ENCODE measurements around the gene KCP.

The KCP gene

DNA sequence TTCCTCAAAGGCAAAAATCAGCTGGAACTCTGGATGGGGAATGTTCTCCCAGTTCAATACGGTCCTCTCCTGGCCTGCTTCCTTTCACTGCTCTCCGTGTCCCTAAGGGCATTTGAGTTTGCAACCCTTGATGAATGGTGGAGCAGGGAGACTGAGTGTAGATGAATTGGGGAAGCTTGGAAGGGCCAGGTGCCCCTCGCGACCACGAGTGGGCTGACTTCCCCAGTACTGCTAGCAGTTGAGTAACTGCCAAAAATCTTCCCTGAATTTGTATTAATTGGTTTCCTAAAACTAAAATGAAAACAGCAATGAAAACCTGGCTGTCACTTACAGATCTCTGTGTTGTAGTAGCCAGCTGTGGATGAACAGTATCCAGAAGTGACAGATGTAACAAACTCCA lies 40.8 kb upstream of the KCP start:
- no peak overlapping the region for H3K4me3 ChIP-seq (ENCODE audit: low read depth, low read length)
- peak; percentile 55 for DNase-seq (ENCODE audit: low read depth)
- TF ChIP-seq, protein P1, sequence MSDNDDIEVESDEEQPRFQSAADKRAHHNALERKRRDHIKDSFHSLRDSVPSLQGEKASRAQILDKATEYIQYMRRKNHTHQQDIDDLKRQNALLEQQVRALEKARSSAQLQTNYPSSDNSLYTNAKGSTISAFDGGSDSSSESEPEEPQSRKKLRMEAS (IDR thresholded peaks at IDR 0.05; ENCODE audit: low read depth, low read length): no peak
- TF ChIP-seq POLR2A (IDR thresholded peaks at IDR 0.05; ENCODE audit: extremely low read depth, insufficient read length): no peak
- TF ChIP-seq, protein P2, sequence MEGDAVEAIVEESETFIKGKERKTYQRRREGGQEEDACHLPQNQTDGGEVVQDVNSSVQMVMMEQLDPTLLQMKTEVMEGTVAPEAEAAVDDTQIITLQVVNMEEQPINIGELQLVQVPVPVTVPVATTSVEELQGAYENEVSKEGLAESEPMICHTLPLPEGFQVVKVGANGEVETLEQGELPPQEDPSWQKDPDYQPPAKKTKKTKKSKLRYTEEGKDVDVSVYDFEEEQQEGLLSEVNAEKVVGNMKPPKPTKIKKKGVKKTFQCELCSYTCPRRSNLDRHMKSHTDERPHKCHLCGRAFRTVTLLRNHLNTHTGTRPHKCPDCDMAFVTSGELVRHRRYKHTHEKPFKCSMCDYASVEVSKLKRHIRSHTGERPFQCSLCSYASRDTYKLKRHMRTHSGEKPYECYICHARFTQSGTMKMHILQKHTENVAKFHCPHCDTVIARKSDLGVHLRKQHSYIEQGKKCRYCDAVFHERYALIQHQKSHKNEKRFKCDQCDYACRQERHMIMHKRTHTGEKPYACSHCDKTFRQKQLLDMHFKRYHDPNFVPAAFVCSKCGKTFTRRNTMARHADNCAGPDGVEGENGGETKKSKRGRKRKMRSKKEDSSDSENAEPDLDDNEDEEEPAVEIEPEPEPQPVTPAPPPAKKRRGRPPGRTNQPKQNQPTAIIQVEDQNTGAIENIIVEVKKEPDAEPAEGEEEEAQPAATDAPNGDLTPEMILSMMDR (IDR thresholded peaks at IDR 0.05; ENCODE audit: low read depth, low read length): no peak
- TF ChIP-seq MYC (IDR thresholded peaks at IDR 0.05; ENCODE audit: low read depth, low read length): no peak

DNA sequence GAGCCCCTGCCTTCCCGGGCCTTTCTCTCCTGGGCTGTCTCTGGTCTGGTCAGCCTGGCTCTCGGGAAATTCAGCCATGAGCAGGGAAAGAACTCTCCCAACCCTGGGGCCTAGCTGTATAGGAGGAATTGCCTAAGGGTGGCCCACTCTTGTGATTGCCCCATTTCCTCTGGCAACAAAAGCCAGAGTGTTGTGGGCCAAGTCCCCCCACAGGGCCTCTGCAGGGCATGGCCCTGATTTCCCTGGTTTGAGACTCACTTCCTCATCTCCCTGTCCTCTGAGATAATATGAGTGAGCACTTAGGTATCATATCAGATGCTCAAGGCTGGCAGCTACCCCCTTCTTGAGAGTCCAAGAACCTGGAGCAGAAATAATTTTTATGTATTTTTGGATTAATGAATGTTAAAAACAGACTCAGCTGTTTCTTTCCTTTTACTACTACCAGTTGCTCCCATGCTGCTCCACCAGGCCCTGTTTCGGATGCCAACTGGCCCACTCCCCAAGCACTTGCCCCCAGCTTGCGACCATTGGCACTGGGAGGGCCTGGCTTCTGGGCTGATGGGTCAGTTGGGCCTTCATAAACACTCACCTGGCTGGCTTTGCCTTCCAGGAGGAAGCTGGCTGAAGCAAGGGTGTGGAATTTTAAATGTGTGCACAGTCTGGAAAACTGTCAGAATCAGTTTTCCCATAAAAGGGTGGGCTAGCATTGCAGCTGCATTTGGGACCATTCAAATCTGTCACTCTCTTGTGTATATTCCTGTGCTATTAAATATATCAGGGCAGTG lies 38.7 kb upstream of the KCP start:
- H3K4me3 ChIP-seq (ENCODE audit: low read depth, low read length): no peak overlapping the region
- peak; percentile 96 for DNase-seq (ENCODE audit: low read depth)
- TF ChIP-seq POLR2A (IDR thresholded peaks at IDR 0.05; ENCODE audit: extremely low read depth, insufficient read length) (no peak), MYC (IDR thresholded peaks at IDR 0.05; ENCODE audit: low read depth, low read length) (peak; percentile 12; the same call in 1 of the 2 replicates)

DNA sequence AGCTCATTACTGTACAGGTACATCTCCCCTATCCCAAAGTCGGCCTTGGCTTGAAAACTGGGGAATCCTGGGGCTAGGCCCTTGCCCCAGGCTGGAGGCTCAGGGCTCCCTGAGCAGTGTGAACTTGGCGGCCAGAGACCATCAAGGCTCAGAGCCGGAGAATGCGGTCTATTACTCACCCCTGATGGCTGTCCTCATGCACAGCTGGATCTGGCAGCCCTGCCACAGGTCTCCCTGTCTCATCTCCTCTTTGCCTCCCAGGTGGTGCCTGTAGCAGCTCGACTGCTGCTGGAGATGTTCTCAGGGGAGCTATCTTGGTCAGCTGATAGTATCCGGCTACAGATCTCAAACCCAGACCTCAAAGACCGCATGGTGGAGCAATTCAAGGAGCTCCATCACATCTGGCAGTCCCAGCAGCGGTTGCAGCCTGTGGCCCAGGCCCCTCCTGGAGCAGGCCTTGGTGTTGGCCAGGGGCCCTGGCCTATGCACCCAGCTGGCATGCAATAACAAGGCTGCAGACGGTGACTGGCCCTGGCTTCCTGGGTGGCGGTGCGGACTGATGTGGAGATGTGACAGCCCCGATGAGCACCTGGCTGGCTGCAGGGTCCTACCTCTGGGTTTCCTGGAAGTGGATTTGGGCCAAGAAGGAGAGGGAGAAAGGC lies 37.9 kb upstream of the KCP start:
- TF ChIP-seq MYC (IDR thresholded peaks at IDR 0.05; ENCODE audit: low read depth, low read length): peak; percentile 87
- TF ChIP-seq, protein P2 (IDR thresholded peaks at IDR 0.05; ENCODE audit: low read depth, low read length): no peak
- TF ChIP-seq, protein P1 (IDR thresholded peaks at IDR 0.05; ENCODE audit: low read depth, low read length): peak; percentile 89
- no peak for TF ChIP-seq POLR2A (IDR thresholded peaks at IDR 0.05; ENCODE audit: extremely low read depth, insufficient read length)
- peak; percentile 100 for DNase-seq (ENCODE audit: low read depth)

DNA sequence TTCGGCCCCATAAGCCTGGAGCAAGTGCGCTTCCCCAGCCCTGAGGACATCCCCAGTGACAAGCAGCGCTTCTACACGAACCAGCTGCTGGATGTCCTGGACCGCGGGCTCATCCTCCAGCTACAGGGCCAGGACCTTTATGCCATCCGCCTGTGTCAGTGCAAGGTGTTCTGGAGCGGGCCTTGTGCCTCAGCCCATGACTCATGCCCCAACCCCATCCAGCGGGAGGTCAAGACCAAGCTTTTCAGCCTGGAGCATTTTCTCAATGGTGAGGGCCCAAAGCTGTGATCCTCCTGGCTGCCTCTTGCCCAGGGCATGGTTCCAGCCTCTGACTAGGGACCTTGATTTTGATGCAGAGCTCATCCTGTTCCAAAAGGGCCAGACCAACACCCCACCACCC lies 37.3 kb upstream of the KCP start:
- peak; percentile 63 for DNase-seq (ENCODE audit: low read depth)

More for the DNA sequence above, 37.9 kb upstream of the KCP start:
- H3K4me3 ChIP-seq (ENCODE audit: low read depth, low read length): no peak overlapping the region

DNA sequence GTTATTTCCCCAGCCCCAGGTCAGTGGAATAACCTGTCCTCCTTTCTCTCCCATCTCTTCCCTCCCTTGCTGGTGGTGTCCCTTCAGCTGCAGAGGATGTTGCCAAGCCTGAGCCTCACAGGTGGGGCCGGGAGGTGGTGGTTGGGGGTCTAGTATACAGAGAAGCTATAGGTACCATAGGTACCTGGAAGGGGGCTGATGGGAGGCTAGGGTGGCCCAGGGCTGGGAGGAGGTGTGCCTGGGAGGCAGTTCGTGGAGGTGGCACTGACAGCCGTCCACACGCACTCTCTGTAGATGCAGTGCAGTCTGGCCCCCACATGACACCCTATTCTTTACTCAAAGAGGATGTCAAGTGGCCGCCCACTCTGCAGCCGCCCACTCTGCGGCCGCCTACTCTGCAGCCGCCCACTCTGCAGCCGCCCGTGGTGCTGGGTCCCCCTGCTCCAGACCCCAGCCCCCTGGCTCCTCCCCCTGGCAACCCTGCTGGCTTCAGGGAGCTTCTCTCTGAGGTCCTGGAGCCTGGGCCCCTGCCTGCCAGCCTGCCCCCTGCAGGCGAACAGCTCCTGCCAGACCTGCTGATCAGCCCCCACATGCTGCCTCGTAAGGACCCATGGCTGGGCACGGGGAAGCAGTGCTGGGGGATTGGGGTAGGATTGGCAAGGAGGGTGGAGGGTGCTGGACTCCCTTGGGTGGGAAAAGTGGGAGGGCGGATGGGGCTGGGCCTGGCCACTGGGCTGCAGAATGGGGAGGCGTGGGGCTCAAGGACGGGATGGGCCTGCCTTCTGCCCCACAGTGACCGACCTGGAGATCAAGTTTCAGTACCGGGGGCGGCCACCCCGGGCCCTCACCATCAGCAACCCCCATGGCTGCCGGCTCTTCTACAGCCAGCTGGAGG lies 36.7 kb upstream of the KCP start:
- no peak overlapping the region for H3K4me3 ChIP-seq (ENCODE audit: low read depth, low read length)
- TF ChIP-seq POLR2A (IDR thresholded peaks at IDR 0.05; ENCODE audit: extremely low read depth, insufficient read length) (no peak), MYC (IDR thresholded peaks at IDR 0.05; ENCODE audit: low read depth, low read length) (no peak)
- TF ChIP-seq, protein P1 (IDR thresholded peaks at IDR 0.05; ENCODE audit: low read depth, low read length): no peak
- TF ChIP-seq, protein P2 (IDR thresholded peaks at IDR 0.05; ENCODE audit: low read depth, low read length): peak; percentile 60
- peak; percentile 48 for DNase-seq (ENCODE audit: low read depth)

More for the DNA sequence above, 37.3 kb upstream of the KCP start:
- H3K4me3 ChIP-seq (ENCODE audit: low read depth, low read length): no peak overlapping the region
- TF ChIP-seq, protein P2 (IDR thresholded peaks at IDR 0.05; ENCODE audit: low read depth, low read length): no peak
- TF ChIP-seq MYC (IDR thresholded peaks at IDR 0.05; ENCODE audit: low read depth, low read length): no peak
- TF ChIP-seq, protein P1 (IDR thresholded peaks at IDR 0.05; ENCODE audit: low read depth, low read length): no peak
- TF ChIP-seq POLR2A (IDR thresholded peaks at IDR 0.05; ENCODE audit: extremely low read depth, insufficient read length): no peak

Data from NB4 (cell line).